OCI-LY7 (cell line): ENCODE results near the gene EWSR1. TPM values are rescaled to one million over a fixed set of nuclear protein-coding genes. Genes with fewer than 3 reads are reported as not detected.

Experiments used
- BruUV-seq: library from RNA; stranded (reverse); fragments of 400-500 nt; replicated peaks from 2 replicates; lab custom pipeline; 2021; lab: Mats Ljungman, UMichigan
- CTCF ChIA-PET: fragments of 300-600 bp; sonication (Branson Sonifier 250); formaldehyde crosslinking; loops from one replicate; lab custom pipeline; 2022; ENCODE audit warnings: antibody characterized with exemption; ENCODE audit not compliant: unreplicated experiment; lab: Charles Lee
- POLR2A ChIA-PET: fragments of 300-600 bp; sonication (Branson Sonifier 250); formaldehyde crosslinking; loops from one replicate; lab custom pipeline; 2022; ENCODE audit warnings: antibody characterized with exemption; lab: Charles Lee
- DNase-seq: peaks from one replicate; pipeline ENCODE4 v3.0.0-alpha.2; 2015; ENCODE audit warnings: low spot score
- H2AFZ ChIP-seq: fragments of 200-600 bp; sonication (generic), shearing (Covaris generic); 2 replicates; pipeline ENCODE4 v1.6.1; 2014; ENCODE audit warnings: mild to moderate bottlenecking, antibody characterized with exemption, low read length, moderate library complexity
- H3K27ac ChIP-seq: fragments of 200-600 bp; sonication (generic); 2 replicates; pipeline ENCODE4 v1.5.1; 2014; ENCODE audit warnings: mixed run types, low read depth, mild to moderate bottlenecking, moderate library complexity, low read length, inconsistent platforms; ENCODE audit not compliant: poor library complexity, severe bottlenecking
- H3K36me3 ChIP-seq: fragments of 200-600 bp; sonication (generic); 2 replicates; pipeline ENCODE4 v1.6.1; 2014; ENCODE audit warnings: mild to moderate bottlenecking, antibody characterized with exemption, low read length, moderate library complexity, mixed read lengths; ENCODE audit not compliant: insufficient read depth
- H3K4me1 ChIP-seq: fragments of 200-600 bp; sonication (generic); 2 replicates; pipeline ENCODE4 v1.5.1; 2014; ENCODE audit warnings: mild to moderate bottlenecking, low read length; ENCODE audit not compliant: insufficient read depth, poor library complexity, severe bottlenecking
- H3K4me2 ChIP-seq: fragments of 200-600 bp; sonication (generic); 2 replicates; pipeline ENCODE4 v1.6.1; 2014; ENCODE audit warnings: mild to moderate bottlenecking, low read length
- H3K4me3 ChIP-seq: fragments of 200-600 bp; sonication (generic); 2 replicates; pipeline ENCODE4 v1.5.1; 2014; ENCODE audit warnings: mild to moderate bottlenecking, low read depth, low read length; ENCODE audit not compliant: poor library complexity, severe bottlenecking
- H3K79me2 ChIP-seq: fragments of 200-600 bp; sonication (generic); 2 replicates; pipeline ENCODE4 v1.6.1; 2016; ENCODE audit warnings: low read depth, mild to moderate bottlenecking, low read length, moderate library complexity, mixed read lengths; ENCODE audit not compliant: insufficient read depth
- H3K9me2 ChIP-seq: fragments of 200-600 bp; sonication (generic); 2 replicates; pipeline ENCODE4 v1.6.1; 2016; ENCODE audit warnings: mild to moderate bottlenecking, low read length, mixed read lengths; ENCODE audit not compliant: insufficient read depth
- H3K9me3 ChIP-seq: fragments of 200-600 bp; sonication (generic); 2 replicates; pipeline ENCODE4 v1.6.1; 2014; ENCODE audit warnings: mild to moderate bottlenecking, mixed run types, low read length, mixed read lengths
- H4K20me1 ChIP-seq: fragments of 200-600 bp; sonication (generic); 2 replicates; pipeline ENCODE4 v1.6.1; 2014; ENCODE audit warnings: mild to moderate bottlenecking, antibody characterized with exemption, low read length, moderate library complexity, mixed read lengths; ENCODE audit not compliant: insufficient read depth
- EZH2phosphoT487 ChIP-seq: fragments of 200-600 bp; sonication (generic); IDR thresholded peaks from 2 replicates; pipeline ENCODE4 v1.6.1; 2018; ENCODE audit warnings: low read depth, borderline replicate concordance, mild to moderate bottlenecking, mixed run types, antibody characterized with exemption, low read length, moderate library complexity, mixed read lengths
- intact Hi-C: fragments of 100-400 bp; cut with micrococcal nuclease; formaldehyde crosslinking; loops from one replicate; pipeline ENCODE4 v1.10.0; 2022; ENCODE audit not compliant: unreplicated experiment
- total RNA-seq, 2 experiments: library from RNA; depleted of rRNA in 1 of 2; stranded (reverse); fragments of >200 nt in 1 of 2; shearing (Covaris generic) in 1 of 2; gene quantifications; 2 replicates each; pipeline ENCODE4 v1.2.3, GENCODE V29; 2014 to 2022
- TF ChIP-seq, protein P1 (sequence below): fragments of 200-600 bp; sonication (generic); conservative IDR thresholded peaks from 2 replicates; pipeline ENCODE4 v1.5.1; 2014; ENCODE audit warnings: mild to moderate bottlenecking, antibody characterized with exemption, low read length, moderate library complexity, mixed read lengths

Gene EWSR1
- total RNA-seq, 2 experiments from 2014 or later: 270 to 333 TPM

DNA sequence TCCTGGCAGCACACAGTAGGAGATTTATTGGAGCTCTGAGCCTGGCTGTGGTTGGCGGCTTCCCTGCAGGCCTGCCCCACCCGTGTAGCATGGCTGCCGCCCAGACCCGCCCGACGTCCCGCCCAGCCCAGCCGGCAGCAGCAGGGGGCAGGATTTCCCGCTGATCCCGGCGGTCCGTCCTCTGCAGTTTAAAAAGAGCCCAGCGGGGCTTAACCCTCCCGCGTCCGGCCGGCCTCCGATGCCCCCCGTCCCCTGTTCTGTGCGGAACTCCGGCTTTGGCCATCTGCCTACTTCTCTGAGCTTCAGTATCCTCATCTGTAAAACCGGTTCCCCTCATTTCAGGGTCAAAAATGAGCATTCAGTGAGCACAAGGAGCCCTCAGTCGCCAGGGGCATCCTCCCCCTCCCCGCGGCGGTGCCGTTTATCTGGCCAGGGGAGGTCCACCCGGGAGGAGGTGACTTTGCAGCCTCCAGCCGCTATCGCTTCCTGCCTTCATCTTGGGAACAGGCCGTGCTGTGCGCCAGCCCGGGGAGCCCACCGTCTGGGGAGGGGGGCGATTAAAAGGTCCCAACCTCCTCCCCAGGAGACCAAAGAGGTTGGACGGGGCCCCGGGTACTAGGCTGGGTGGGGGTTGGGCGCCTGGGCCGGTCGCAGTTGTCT lies 38.2 kb downstream of the EWSR1 start, which contains the start of gene GAS2L1:
TSS of gene GAS2L1 (plus strand) at position 476 of the 660 bp plus-strand sequence. CDS start 1,456 bp downstream, outside the sequence.
- no peaks in the 10 kb centered on the region for H3K9me3 ChIP-seq
- TF ChIP-seq, protein P1, sequence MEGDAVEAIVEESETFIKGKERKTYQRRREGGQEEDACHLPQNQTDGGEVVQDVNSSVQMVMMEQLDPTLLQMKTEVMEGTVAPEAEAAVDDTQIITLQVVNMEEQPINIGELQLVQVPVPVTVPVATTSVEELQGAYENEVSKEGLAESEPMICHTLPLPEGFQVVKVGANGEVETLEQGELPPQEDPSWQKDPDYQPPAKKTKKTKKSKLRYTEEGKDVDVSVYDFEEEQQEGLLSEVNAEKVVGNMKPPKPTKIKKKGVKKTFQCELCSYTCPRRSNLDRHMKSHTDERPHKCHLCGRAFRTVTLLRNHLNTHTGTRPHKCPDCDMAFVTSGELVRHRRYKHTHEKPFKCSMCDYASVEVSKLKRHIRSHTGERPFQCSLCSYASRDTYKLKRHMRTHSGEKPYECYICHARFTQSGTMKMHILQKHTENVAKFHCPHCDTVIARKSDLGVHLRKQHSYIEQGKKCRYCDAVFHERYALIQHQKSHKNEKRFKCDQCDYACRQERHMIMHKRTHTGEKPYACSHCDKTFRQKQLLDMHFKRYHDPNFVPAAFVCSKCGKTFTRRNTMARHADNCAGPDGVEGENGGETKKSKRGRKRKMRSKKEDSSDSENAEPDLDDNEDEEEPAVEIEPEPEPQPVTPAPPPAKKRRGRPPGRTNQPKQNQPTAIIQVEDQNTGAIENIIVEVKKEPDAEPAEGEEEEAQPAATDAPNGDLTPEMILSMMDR: peak; percentile 69
- no peak for TF ChIP-seq EZH2phosphoT487
- H3K27ac ChIP-seq: no peak within 1 kb of the TSS
- peaks cover 8% of the 10 kb centered on the region for H3K4me1 ChIP-seq
- no peaks in the 10 kb centered on the region for H3K9me2 ChIP-seq
- no TSS peak for BruUV-seq
- CTCF ChIA-PET: no interaction called here
- H3K4me3 ChIP-seq: no peak within 1 kb of the TSS
- intact Hi-C loops: loop anchor here (10.0 kb wide), 1 partner anchor 218 kb away; no protein-coding TSS in a partner anchor
- H2AFZ ChIP-seq: no peak within 1 kb of the TSS
- no peaks in the 10 kb centered on the region for H4K20me1 ChIP-seq
- no peak within 1 kb of the TSS for H3K4me2 ChIP-seq
- DNase-seq: peak; percentile 55
- peaks cover 4% of the 10 kb centered on the region; the same call in 1 of the 2 replicates for H3K36me3 ChIP-seq
- H3K79me2 ChIP-seq: no peaks in the 10 kb centered on the region
- POLR2A ChIA-PET: no interaction called here

GRCh38 chr22:29306835-29307595 lies 38.9 kb downstream of the EWSR1 start:
- DNase-seq: no peak

More at GRCh38 chr22:29306835-29307595, 38.9 kb downstream of the EWSR1 start:
- Histone ChIP-seq H2AFZ (no peak overlapping the region), H4K20me1 (no peaks in the 10 kb centered on the region), H3K9me3 (no peaks in the 10 kb centered on the region), H3K4me1 (peaks cover 8% of the 10 kb centered on the region), H3K4me2 (no peak overlapping the region), H3K27ac (no peak overlapping the region), H3K79me2 (no peaks in the 10 kb centered on the region), H3K36me3 (no peaks in the 10 kb centered on the region), H3K9me2 (no peaks in the 10 kb centered on the region), H3K4me3 (no peak overlapping the region)
- TF ChIP-seq EZH2phosphoT487: no peak
- TF ChIP-seq, protein P1: no peak
- POLR2A ChIA-PET: no interaction called here
- CTCF ChIA-PET: no interaction called here
- intact Hi-C loops: loop anchor here (10.0 kb wide), 1 partner anchor 218 kb away; no protein-coding TSS in a partner anchor
- no TSS peak for BruUV-seq
